Measurements from ENCODE around the gene TBC1D22A.
A peak's percentile ranks its signal among the peaks of the same experiment; 100 is the strongest.

The TBC1D22A gene

GRCh38 chr22:47210112-47210657, 447.7 kb downstream of the TBC1D22A start:
- no peaks in the 10 kb centered on the region for H3K36me3 ChIP-seq (replicated peaks; ENCODE audit: insufficient read depth, low read length)
- no peaks in the 10 kb centered on the region for H3K9me2 ChIP-seq (replicated peaks; ENCODE audit: insufficient read depth, low read length)
- H3K4me3 ChIP-seq (ENCODE audit: low read length), result no peak overlapping the region
- no peaks in the 10 kb centered on the region for H3K9me3 ChIP-seq (replicated peaks; ENCODE audit: insufficient read depth, low read length)
- H3K4me1 ChIP-seq (ENCODE audit: low read length), result no peaks in the 10 kb centered on the region
- no peak for DNase-seq
- no peak overlapping the region for H2AFZ ChIP-seq (ENCODE audit: low read length)
- H3F3A ChIP-seq (ENCODE audit: insufficient read depth, low read length), result no peaks in the 10 kb centered on the region
- H3K27ac ChIP-seq (ENCODE audit: low read length), result no peak overlapping the region
- H3K79me2 ChIP-seq (ENCODE audit: low read length), result no peaks in the 10 kb centered on the region
- TF ChIP-seq CTCF (IDR thresholded peaks at IDR 0.05; ENCODE audit: low read length), result no peak
- TF ChIP-seq EZH2phosphoT487 (IDR thresholded peaks at IDR 0.05; ENCODE audit: low read length), result no peak
- H3K4me2 ChIP-seq (ENCODE audit: low read depth, low read length), result no peak overlapping the region
- H3K27me3 ChIP-seq (replicated peaks; ENCODE audit: insufficient read depth, low read length), result no peaks in the 10 kb centered on the region
- no peaks in the 10 kb centered on the region for H4K20me1 ChIP-seq (ENCODE audit: insufficient read depth, low read length)
- H3K9ac ChIP-seq (ENCODE audit: low read length), result no peak overlapping the region

- no peaks in the 10 kb centered on the region for H3K9me3 ChIP-seq (replicated peaks; ENCODE audit: insufficient read depth, low read length)
These were observed 448.2 kb downstream of the TBC1D22A start for GRCh38 chr22:47210686-47211085.

GRCh38 chr22:47213571-47214230, 451.3 kb downstream of the TBC1D22A start:
- H3K4me3 ChIP-seq (ENCODE audit: low read length), result no peak overlapping the region
- no peaks in the 10 kb centered on the region for H3K27me3 ChIP-seq (replicated peaks; ENCODE audit: insufficient read depth, low read length)
- H3K4me2 ChIP-seq (ENCODE audit: low read depth, low read length), result no peak overlapping the region
- no peak overlapping the region for H3K9ac ChIP-seq (ENCODE audit: low read length)
- no peaks in the 10 kb centered on the region for H3K9me3 ChIP-seq (replicated peaks; ENCODE audit: insufficient read depth, low read length)
- no peak overlapping the region for H3K27ac ChIP-seq (ENCODE audit: low read length)
- no peaks in the 10 kb centered on the region for H3K79me2 ChIP-seq (ENCODE audit: low read length)
- no peaks in the 10 kb centered on the region for H3K36me3 ChIP-seq (replicated peaks; ENCODE audit: insufficient read depth, low read length)
- no peaks in the 10 kb centered on the region for H3K9me2 ChIP-seq (replicated peaks; ENCODE audit: insufficient read depth, low read length)
- H3F3A ChIP-seq (ENCODE audit: insufficient read depth, low read length), result no peaks in the 10 kb centered on the region
- H3K4me1 ChIP-seq (ENCODE audit: low read length), result no peaks in the 10 kb centered on the region
- no peaks in the 10 kb centered on the region for H4K20me1 ChIP-seq (ENCODE audit: insufficient read depth, low read length)
- no peak overlapping the region for H2AFZ ChIP-seq (ENCODE audit: low read length)
- DNase-seq, result peak; percentile 54
- no peak for TF ChIP-seq EZH2phosphoT487 (IDR thresholded peaks at IDR 0.05; ENCODE audit: low read length)
- peak; percentile 87 for TF ChIP-seq CTCF (IDR thresholded peaks at IDR 0.05; ENCODE audit: low read length)

More at GRCh38 chr22:47210686-47211085, 448.2 kb downstream of the TBC1D22A start:
- no peaks in the 10 kb centered on the region for H3K79me2 ChIP-seq (ENCODE audit: low read length)
- H3F3A ChIP-seq (ENCODE audit: insufficient read depth, low read length), result no peaks in the 10 kb centered on the region
- no peaks in the 10 kb centered on the region for H3K4me1 ChIP-seq (ENCODE audit: low read length)
- H3K27ac ChIP-seq (ENCODE audit: low read length), result no peak overlapping the region
- H4K20me1 ChIP-seq (ENCODE audit: insufficient read depth, low read length), result no peaks in the 10 kb centered on the region
- no peak overlapping the region for H3K4me3 ChIP-seq (ENCODE audit: low read length)
- H3K36me3 ChIP-seq (replicated peaks; ENCODE audit: insufficient read depth, low read length), result no peaks in the 10 kb centered on the region
- no peak overlapping the region for H3K9ac ChIP-seq (ENCODE audit: low read length)
- H3K9me2 ChIP-seq (replicated peaks; ENCODE audit: insufficient read depth, low read length), result no peaks in the 10 kb centered on the region
- no peak for DNase-seq
- H3K4me2 ChIP-seq (ENCODE audit: low read depth, low read length), result no peak overlapping the region
- H2AFZ ChIP-seq (ENCODE audit: low read length), result no peak overlapping the region
- no peaks in the 10 kb centered on the region for H3K27me3 ChIP-seq (replicated peaks; ENCODE audit: insufficient read depth, low read length)
- no peak for TF ChIP-seq CTCF (IDR thresholded peaks at IDR 0.05; ENCODE audit: low read length)
- TF ChIP-seq EZH2 (optimal IDR thresholded peaks at IDR 0.05; ENCODE audit: low read depth, low read length), result no peak
- TF ChIP-seq EZH2phosphoT487 (IDR thresholded peaks at IDR 0.05; ENCODE audit: low read length), result no peak
